Activated naive CD8-positive, alpha-beta T cell (primary cell): ENCODE measurements around the gene BOK.
"Not testable (repeated sequence)": the region's sequence is repeated elsewhere in the genome, so short reads cannot be mapped to it uniquely, and the experiment has no call there.

Source experiments
- H3K27ac Mint-ChIP-seq: one replicate; pipeline ENCODE4 v1.8.0; 2021; ENCODE audit warnings: mixed read lengths
- H3K27me3 Mint-ChIP-seq: one replicate; pipeline ENCODE4 v1.8.0; 2021; ENCODE audit warnings: mixed read lengths
- H3K36me3 Mint-ChIP-seq: one replicate; pipeline ENCODE4 v1.8.0; 2021; ENCODE audit warnings: mixed read lengths
- H3K4me1 Mint-ChIP-seq: one replicate; pipeline ENCODE4 v1.8.0; 2021; ENCODE audit warnings: low read depth, mixed read lengths
- H3K4me3 Mint-ChIP-seq: one replicate; pipeline ENCODE4 v1.8.0; 2021; ENCODE audit warnings: mild to moderate bottlenecking, mixed read lengths
- H3K9me3 Mint-ChIP-seq: one replicate; pipeline ENCODE4 v1.8.0; 2021; ENCODE audit warnings: low read depth, mixed read lengths

Gene BOK, protein sequence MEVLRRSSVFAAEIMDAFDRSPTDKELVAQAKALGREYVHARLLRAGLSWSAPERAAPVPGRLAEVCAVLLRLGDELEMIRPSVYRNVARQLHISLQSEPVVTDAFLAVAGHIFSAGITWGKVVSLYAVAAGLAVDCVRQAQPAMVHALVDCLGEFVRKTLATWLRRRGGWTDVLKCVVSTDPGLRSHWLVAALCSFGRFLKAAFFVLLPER

DNA sequence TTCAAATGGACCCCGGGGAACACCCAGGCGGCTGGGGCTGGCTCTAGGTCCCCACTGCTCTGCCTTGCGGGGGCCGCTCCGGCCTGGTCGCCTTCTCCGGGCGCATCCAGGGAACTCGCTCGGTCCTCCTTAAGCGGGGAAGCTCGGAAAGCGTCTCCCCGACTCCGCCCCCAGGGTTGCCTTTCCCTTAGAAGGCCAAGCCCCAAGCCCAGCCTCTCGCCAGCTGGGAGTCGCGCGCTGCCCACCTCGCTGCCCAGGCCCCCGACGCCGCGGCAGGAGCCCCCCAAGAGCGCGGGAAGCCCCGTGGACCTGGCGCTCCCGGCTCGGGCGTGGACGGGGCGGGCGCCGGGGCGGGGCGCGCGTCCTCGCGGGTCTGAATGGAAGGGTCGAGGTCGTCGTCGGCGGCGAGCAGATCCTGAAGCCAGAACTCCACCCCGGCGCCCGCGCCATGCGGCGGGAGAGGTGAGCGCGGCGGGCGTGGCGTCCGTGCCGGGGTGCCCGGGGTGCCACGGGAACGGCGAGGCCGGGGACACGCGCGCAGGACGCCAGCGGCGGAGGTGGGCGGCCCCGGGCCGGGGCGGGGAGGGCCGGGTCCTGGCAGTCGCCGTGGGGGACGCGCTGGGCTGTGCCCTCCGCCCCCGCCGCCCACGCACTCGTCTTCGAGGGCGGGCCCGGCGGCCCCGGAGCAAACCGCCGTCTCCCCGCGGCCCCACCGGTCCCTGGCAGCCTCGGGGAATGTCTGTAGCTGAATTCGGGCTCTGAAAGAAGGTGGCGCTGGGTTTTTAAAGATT is at the start of gene BOK:
Gene BOK (plus strand): TSS at position 214 of the 791 bp plus-strand sequence. CDS start 739 bp downstream, outside the sequence.
- Mint-ChIP-seq H3K27me3 (peaks cover 13% of the 10 kb centered on the region), H3K4me1 (peaks cover 6% of the 10 kb centered on the region), H3K27ac (no peak within 1 kb of the TSS), H3K4me3 (peak within 1 kb of the TSS; percentile 78), H3K36me3 (peaks cover 10% of the 10 kb centered on the region), H3K9me3 (peaks cover 16% of the 10 kb centered on the region)

DNA sequence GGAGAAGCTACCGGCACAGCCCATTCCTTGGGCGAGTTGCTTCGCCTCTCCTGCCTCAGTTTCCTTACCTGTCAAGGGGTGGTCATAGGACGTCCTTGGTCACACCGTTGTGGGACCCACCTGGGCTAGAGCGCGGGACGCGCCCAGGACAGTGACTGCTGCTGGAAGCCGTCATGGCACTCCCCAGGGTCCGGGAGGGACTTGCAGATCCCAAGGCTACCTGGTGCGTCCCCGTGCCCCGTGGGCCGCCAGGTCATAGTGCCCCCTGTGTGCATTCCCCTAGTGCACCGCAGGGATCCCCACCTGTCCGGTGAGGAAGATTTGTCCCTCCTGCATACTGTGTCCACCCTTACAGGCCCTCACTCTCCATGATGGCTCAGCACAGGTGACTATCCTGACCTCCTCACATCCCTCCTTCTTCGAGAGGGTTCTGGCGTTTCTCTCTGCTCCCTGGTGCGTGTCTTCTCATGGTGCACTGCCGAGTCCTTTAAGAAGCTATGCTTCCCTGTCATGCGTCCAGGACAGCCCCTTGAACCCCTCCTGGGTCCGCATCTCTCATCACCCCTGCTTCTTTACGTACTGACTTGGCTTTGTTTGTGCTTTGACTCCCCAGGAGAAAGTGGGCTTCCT is 49.3 kb upstream of the BOK start:
- Mint-ChIP-seq H3K27me3 (no peaks in the 10 kb centered on the region), H3K4me3 (peak overlapping the region; percentile 86), H3K36me3 (no peaks in the 10 kb centered on the region), H3K4me1 (peaks cover 18% of the 10 kb centered on the region), H3K27ac (peak overlapping the region; percentile 67), H3K9me3 (no peaks in the 10 kb centered on the region)

DNA sequence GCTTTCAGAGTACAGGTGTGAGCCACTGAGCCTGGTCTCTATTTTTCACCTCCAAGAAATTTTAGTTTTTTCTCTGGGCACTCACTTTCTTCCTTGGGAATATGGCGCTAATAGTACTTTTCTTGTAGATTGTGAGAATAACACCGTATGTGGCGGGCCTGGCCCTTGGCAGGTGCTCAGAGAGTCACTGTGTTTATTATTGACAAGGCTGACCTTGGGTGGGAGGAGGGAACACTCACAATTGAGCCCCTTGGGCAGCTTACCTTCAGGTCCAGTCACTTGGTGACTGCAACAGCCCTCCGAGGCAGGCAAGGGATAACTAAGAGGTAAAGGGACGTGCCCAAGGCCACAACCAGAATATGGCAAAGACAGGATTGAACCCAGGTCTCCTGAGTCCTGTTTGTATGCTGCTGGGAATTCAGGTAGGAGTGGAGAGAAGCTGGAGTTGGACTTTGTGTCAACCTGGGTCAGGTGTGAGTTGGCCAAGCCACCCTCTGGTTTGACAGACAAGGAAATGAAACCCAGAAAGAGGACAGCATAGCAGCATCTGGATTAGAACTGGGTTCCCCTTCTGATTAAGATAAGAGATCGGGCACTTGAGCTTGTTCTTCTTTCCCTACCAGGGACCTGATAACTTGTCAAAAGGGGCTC is 47.3 kb upstream of the BOK start:
- no peaks in the 10 kb centered on the region for H3K9me3 Mint-ChIP-seq
- peak overlapping the region; percentile 32 for H3K4me3 Mint-ChIP-seq
- no peaks in the 10 kb centered on the region for H3K36me3 Mint-ChIP-seq
- peaks cover 26% of the 10 kb centered on the region for H3K4me1 Mint-ChIP-seq
- H3K27ac Mint-ChIP-seq: no peak overlapping the region
- no peaks in the 10 kb centered on the region for H3K27me3 Mint-ChIP-seq

DNA sequence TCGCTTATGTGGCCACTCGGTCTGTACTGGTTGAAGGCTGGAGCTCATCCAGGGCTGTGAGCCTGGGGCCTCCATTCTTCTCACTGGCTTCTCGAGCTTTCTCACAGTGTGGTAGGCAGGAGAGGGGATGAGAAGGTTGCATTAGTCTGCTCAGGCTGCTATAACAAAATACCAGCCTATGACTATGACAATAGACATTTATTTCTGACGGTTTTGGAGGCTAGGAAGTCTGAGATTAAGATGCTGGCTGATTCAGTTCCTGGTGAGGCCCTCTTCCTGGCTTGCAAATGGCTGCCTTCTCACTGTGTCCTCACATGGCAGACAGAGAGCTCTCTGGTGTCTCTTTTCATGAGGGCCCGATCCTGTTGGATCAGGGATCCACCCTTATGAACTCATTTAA is 44.0 kb upstream of the BOK start:
- no peaks in the 10 kb centered on the region for H3K9me3 Mint-ChIP-seq
- no peak overlapping the region for H3K27ac Mint-ChIP-seq
- H3K4me3 Mint-ChIP-seq: no peak overlapping the region
- H3K4me1 Mint-ChIP-seq: peaks cover 16% of the 10 kb centered on the region
- H3K27me3 Mint-ChIP-seq: no peaks in the 10 kb centered on the region
- no peaks in the 10 kb centered on the region for H3K36me3 Mint-ChIP-seq

DNA sequence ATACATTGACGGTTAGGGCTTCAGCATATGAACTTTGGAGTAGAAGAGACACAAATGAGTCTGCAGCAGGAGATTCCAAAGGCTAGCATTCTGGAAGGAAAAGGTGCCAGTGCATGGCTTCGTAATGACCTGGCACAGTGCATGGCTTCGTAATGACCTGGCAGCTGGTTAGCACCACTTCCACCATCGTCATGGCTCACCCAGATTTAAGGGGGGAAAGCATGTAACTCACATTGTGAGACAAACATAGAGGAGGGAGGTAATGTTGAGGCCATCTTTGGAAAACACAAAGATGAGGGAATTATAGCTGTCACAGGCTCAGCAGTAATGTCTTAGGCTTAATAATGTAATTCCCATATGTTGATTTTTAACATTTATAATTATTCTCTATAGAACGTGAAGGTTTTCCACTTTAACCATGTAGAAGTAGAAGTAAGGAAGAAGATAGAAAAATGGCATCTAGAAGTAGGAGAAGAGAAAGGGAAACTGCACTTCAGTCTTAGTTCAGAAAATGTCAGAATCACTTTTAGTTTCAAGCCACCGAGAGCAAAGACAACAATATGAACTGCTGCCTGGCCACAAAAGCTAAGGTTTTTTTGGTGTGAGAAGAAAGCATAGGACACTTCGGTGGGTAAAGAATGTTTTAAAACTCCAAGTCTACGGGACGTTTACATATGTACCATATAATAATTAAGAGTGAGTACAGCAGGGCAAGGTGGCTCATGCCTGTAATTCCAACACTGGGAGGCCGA is 43.4 kb upstream of the BOK start:
- peak overlapping the region; percentile 69 for H3K27ac Mint-ChIP-seq
- no peaks in the 10 kb centered on the region for H3K36me3 Mint-ChIP-seq
- no peaks in the 10 kb centered on the region for H3K9me3 Mint-ChIP-seq
- peaks cover 12% of the 10 kb centered on the region for H3K4me1 Mint-ChIP-seq
- no peaks in the 10 kb centered on the region for H3K27me3 Mint-ChIP-seq
- no peak overlapping the region for H3K4me3 Mint-ChIP-seq

DNA sequence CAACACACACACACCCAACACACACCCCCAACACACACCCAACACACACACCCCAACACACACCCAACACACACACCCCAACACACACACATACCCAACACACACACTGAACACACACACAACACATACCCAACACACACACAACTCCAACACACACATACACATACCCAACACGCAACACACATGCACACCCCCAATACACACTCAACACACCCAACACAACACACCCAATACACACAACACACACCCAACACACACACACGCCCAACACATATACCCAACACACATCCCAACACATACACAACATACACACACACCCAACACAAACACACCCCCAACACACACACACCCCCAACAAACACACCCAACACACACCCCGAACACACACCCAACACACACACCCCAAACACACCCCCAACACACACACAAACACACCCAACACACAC is 42.0 kb upstream of the BOK start:
- H3K4me3 Mint-ChIP-seq: no peak overlapping the region
- no peaks in the 10 kb centered on the region for H3K36me3 Mint-ChIP-seq
- H3K4me1 Mint-ChIP-seq: peaks cover 13% of the 10 kb centered on the region
- no peak overlapping the region for H3K27ac Mint-ChIP-seq
- no peaks in the 10 kb centered on the region for H3K9me3 Mint-ChIP-seq
- H3K27me3 Mint-ChIP-seq: peaks cover 5% of the 10 kb centered on the region

DNA sequence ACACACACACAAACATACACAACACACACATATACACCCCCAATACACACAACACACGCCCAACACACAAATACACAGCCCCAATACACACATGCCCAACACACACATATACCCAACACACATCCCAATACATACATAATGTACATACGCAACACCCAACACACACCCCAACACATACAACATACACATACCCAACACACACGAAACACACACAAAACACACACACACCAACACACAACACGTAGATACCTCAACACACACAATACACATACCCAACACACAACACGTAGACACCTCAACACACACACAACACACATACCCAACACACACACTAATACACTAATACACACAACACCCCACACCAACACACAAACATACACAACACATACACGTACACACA is 41.2 kb upstream of the BOK start:
- Mint-ChIP-seq H3K27ac (no peak overlapping the region), H3K4me1 (peaks cover 13% of the 10 kb centered on the region), H3K4me3 (no peak overlapping the region), H3K27me3 (peaks cover 5% of the 10 kb centered on the region), H3K36me3 (no peaks in the 10 kb centered on the region), H3K9me3 (no peaks in the 10 kb centered on the region)

DNA sequence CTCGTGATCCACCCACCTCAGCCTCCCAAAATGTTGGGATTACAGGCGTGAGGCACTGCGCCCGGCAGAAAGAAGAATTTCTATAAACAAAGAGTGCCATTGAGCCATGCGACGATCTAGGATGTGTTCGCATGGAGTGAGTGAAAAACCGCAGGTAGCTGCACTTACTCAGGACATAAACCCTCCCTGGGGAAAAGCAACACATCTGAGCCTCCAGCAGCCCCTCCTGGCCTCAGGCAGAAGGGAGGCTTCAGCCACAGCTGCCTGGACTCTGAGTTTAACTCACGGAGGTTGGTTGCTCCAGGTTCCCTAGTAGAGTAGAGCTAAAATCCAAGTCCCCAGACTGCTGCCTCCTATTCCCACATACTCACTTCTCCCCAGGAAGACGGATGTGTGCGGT is 38.9 kb upstream of the BOK start:
- H3K36me3 Mint-ChIP-seq: no peaks in the 10 kb centered on the region
- no peak overlapping the region for H3K27ac Mint-ChIP-seq
- peaks cover 7% of the 10 kb centered on the region for H3K27me3 Mint-ChIP-seq
- no peak overlapping the region for H3K4me3 Mint-ChIP-seq
- peaks cover 13% of the 10 kb centered on the region for H3K4me1 Mint-ChIP-seq
- H3K9me3 Mint-ChIP-seq: no peaks in the 10 kb centered on the region

DNA sequence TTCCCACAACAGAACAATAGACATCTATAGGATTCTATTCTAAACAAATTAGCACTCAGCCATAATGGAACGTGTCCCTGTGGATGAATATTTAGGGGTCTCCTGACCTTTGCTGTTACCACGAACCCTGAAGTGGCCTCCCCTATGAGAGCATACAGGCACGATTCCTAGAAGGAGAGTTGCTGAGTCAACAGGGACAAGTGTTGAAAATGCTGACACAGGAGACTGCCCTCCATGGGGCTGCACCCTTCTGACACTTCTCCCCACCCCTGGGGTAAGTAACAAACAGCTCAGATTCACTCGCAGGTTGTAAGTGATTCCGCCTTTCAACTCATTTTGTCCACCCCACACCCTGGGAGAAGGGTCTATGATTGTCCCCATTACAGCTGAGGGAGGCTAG is 36.1 kb upstream of the BOK start:
- Mint-ChIP-seq H3K9me3 (no peaks in the 10 kb centered on the region), H3K4me1 (peaks cover 2% of the 10 kb centered on the region), H3K36me3 (no peaks in the 10 kb centered on the region), H3K4me3 (no peak overlapping the region), H3K27me3 (peaks cover 7% of the 10 kb centered on the region), H3K27ac (no peak overlapping the region)

DNA sequence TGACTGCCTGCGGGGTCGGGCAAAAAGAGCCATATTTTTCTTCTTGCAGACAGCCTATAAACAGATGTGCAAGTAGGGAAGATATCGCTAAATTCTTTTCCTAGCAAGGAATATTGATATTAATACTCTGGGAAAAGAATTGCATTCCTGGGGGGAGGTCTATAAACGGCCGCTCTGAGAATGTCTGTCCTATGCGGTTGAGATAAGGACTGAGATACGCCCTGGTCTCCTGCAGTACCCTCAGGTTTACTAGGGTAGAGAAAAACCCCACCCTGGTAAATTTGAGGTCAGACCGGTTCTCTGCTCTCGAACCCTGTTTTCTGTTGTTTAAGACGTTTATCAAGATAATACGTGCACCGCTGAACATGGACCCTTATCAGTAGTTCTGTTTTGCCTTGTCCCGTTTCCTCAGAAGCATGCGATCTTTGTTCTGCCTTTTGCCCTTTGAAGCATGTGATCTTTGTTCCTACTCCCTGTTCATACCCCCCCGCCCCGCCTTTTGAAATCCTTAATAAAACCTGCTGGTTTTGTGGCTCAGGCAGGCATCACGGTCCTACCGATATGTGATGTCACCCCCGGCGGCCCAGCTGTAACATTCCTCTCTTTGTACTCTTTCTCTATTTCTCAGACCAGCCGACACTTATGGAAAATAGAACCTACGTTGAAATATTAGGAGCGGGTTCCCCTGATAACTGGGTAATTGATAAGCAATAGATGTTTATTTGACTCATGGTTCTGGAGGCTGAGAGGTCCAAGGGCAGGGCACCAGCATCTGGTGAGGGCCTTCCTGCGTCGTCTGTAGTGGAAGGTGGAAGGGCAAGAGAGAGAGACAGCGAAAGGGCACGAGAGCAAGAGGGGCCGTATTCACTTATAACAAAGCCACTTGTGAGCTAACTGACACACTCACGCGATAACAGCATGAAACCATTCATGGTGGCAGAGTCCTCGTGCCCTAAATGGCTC is 32.4 kb upstream of the BOK start:
- not testable (repeated sequence) for H3K4me1 Mint-ChIP-seq, H3K9me3 Mint-ChIP-seq, H3K27ac Mint-ChIP-seq, H3K27me3 Mint-ChIP-seq, H3K4me3 Mint-ChIP-seq, H3K36me3 Mint-ChIP-seq

DNA sequence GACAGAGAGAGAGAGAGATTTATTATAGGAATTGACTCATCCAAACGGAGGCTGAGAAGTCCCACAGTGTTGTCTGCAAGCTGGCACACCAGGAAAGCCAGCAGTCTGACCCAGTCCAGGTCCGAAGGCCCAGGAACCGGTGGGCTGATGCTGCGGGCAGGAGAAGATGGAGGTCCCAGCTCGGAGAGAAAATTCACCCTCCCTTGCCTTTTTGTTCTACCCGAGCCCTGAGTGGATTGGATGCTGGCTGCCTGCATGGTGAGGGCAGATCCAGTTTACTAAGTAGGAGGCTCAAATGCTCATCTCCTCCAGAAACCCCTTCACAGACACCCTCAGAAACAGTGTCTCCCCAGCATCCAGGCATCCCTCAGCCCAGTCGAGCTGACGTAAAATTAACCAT is 28.0 kb upstream of the BOK start:
- Mint-ChIP-seq H3K27ac (no peak overlapping the region), H3K4me3 (no peak overlapping the region), H3K27me3 (no peaks in the 10 kb centered on the region), H3K4me1 (no peaks in the 10 kb centered on the region), H3K9me3 (no peaks in the 10 kb centered on the region), H3K36me3 (no peaks in the 10 kb centered on the region)

DNA sequence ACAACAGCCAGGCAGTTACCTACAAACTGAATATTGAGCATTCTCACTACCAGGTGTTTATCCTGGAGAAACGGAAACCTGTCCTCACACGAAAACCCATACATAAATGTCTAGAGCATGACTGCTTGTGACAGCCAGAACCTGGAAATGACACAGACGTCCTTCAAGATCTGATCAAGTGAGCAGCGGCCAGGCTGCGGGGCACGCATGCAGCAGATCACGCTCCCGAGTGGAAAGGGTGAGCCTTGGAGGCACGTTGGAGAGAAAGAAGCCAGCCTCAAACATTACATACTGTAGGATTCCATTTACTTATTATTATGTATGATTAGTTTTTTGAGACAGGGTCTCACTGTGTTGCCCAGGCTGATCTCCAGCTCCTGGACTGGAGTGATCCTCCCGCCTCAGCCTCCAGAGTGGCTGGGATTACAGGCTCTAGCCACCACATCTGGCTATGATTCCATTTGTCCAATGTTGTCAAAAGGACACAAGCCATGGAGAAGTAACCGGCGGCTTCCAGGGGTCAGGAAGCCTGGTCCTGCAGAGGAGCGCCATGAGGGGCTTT is 27.3 kb upstream of the BOK start:
- no peaks in the 10 kb centered on the region for H3K27me3 Mint-ChIP-seq
- H3K27ac Mint-ChIP-seq: no peak overlapping the region
- no peak overlapping the region for H3K4me3 Mint-ChIP-seq
- H3K36me3 Mint-ChIP-seq: no peaks in the 10 kb centered on the region
- no peaks in the 10 kb centered on the region for H3K4me1 Mint-ChIP-seq
- no peaks in the 10 kb centered on the region for H3K9me3 Mint-ChIP-seq

DNA sequence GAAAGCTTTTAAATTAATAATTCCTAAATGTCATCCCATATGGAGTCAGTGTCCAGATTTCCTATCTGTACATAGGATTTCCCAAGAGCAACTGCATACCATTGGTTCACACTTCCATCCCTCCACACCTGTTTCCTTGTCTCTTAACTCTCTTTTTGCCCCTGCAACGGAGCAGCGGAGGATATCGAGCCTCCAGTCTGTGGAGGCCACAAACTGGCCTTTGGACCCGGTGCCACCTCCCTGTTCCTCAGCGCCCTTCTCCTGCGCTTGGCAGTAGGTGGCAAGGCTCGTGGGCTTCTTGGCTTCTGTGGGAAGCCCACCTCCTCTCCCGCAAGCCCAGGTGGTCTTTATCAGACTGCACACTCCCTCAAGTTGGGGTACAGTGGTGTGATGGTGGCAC is 26.4 kb upstream of the BOK start:
- H3K9me3 Mint-ChIP-seq: no peaks in the 10 kb centered on the region

More for the DNA sequence above, 26.4 kb upstream of the BOK start:
- no peak overlapping the region for H3K4me3 Mint-ChIP-seq
- H3K4me1 Mint-ChIP-seq: no peaks in the 10 kb centered on the region
- no peak overlapping the region for H3K27ac Mint-ChIP-seq
- peaks cover 1% of the 10 kb centered on the region for H3K27me3 Mint-ChIP-seq
- no peaks in the 10 kb centered on the region for H3K36me3 Mint-ChIP-seq
